HG03354 (cell line): Measurements from ENCODE around the gene RAI1.

ENCODE experiments used
- ATAC-seq: cut with Tn5 transposase; IDR thresholded peaks from one replicate; pipeline ENCODE4 v1.9.1; 2021; ENCODE audit warnings: mild to moderate bottlenecking; ENCODE audit not compliant: unreplicated experiment, poor library complexity, severe bottlenecking

RAI1 gene

GRCh38 chr17:17757956-17758845, 76.9 kb downstream of the RAI1 start:
- no peak for ATAC-seq

GRCh38 chr17:17758941-17759563, 77.8 kb downstream of the RAI1 start:
- ATAC-seq, result no peak

- no peak for ATAC-seq
Measured at GRCh38 chr17:17760350-17760749, 79.1 kb downstream of the RAI1 start.

GRCh38 chr17:17760872-17761550, 79.8 kb downstream of the RAI1 start:
- no peak for ATAC-seq

GRCh38 chr17:17761894-17762743, 80.9 kb downstream of the RAI1 start:
- ATAC-seq, result no peak

- no peak for ATAC-seq
Measured at GRCh38 chr17:17762744-17763105, 81.5 kb downstream of the RAI1 start.

GRCh38 chr17:17763136-17763535, 81.9 kb downstream of the RAI1 start:
- no peak for ATAC-seq

GRCh38 chr17:17763734-17764133, 82.5 kb downstream of the RAI1 start:
- no peak for ATAC-seq

GRCh38 chr17:17765359-17766076, 84.3 kb downstream of the RAI1 start:
- ATAC-seq, result no peak

- ATAC-seq, result peak; percentile 64
Measured at GRCh38 chr17:17766077-17766743, 85.0 kb downstream of the RAI1 start.

GRCh38 chr17:17766744-17767120, 85.5 kb downstream of the RAI1 start:
- no peak for ATAC-seq

GRCh38 chr17:17767154-17767869, 86.1 kb downstream of the RAI1 start:
- no peak for ATAC-seq

GRCh38 chr17:17767887-17768418, 86.7 kb downstream of the RAI1 start:
- ATAC-seq, result no peak

- ATAC-seq, result no peak
Measured at GRCh38 chr17:17768424-17769088, 87.3 kb downstream of the RAI1 start.

- no peak for ATAC-seq
Measured at GRCh38 chr17:17769869-17770631, 88.8 kb downstream of the RAI1 start.

- ATAC-seq, result no peak
Measured at GRCh38 chr17:17770632-17771044, 89.4 kb downstream of the RAI1 start.
